ENCODE results near the gene OR14A16. TPM values are rescaled to one million over a fixed set of nuclear protein-coding genes. Genes with fewer than 3 reads are reported as not detected.

Gene OR14A16, protein sequence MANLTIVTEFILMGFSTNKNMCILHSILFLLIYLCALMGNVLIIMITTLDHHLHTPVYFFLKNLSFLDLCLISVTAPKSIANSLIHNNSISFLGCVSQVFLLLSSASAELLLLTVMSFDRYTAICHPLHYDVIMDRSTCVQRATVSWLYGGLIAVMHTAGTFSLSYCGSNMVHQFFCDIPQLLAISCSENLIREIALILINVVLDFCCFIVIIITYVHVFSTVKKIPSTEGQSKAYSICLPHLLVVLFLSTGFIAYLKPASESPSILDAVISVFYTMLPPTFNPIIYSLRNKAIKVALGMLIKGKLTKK
- not detected for total RNA-seq

DNA sequence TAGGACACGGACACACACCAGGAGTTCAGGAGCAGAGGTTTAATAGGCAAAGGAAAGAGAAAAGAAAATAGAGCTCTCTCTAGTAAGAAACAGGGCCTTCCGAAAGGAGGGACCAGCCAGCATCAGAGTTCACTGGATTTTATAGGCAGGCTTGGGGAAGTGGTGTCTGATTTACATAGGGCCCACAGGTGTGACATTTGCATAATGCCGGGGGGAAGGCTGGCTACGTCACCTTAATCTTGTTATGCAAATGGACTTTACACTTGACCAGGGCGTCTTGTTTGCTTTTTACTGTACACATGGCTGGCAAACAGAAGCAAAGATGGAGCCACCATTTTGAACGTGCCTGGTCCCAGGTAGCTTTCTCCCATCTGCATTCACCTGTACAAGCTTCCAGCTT lies at the start of gene OR14A16:
TSS of gene OR14A16 (minus strand) at position 97 of the 400 bp plus-strand sequence. CDS start 8,390 bp downstream, outside the sequence.
- no peaks in the 10 kb centered on the region for H3K4me1 Mint-ChIP-seq
- H3K4me3 Mint-ChIP-seq, result no peak within 1 kb of the TSS
- H3K27ac Mint-ChIP-seq, result no peak within 1 kb of the TSS
- H3K36me3 Mint-ChIP-seq (ENCODE audit: low read depth), result no peaks in the 10 kb centered on the region
- no peak for ATAC-seq (replicated peaks)
- H3K9me3 Mint-ChIP-seq, result no peaks in the 10 kb centered on the region
- H3K27me3 Mint-ChIP-seq, result no peaks in the 10 kb centered on the region

- no peak overlapping the region for H3K4me3 Mint-ChIP-seq
- H3K36me3 Mint-ChIP-seq (ENCODE audit: low read depth), result no peaks in the 10 kb centered on the region
- H3K9me3 Mint-ChIP-seq, result peaks cover 6% of the 10 kb centered on the region
- H3K27ac Mint-ChIP-seq, result no peak overlapping the region
- ATAC-seq (replicated peaks), result no peak
- peaks cover 13% of the 10 kb centered on the region for H3K27me3 Mint-ChIP-seq
- H3K4me1 Mint-ChIP-seq, result no peaks in the 10 kb centered on the region
These were observed 41.5 kb upstream of the OR14A16 start for GRCh38 chr1:247865416-247865815.

GRCh38 chr1:247864644-247865043 lies 40.7 kb upstream of the OR14A16 start:
- Mint-ChIP-seq H3K4me3 (no peak overlapping the region), H3K9me3 (peaks cover 4% of the 10 kb centered on the region), H3K4me1 (no peaks in the 10 kb centered on the region), H3K27ac (no peak overlapping the region), H3K27me3 (peaks cover 17% of the 10 kb centered on the region), H3K36me3 (ENCODE audit: low read depth) (no peaks in the 10 kb centered on the region)
- ATAC-seq (replicated peaks), result no peak

GRCh38 chr1:247862756-247863155 lies 38.8 kb upstream of the OR14A16 start:
- Mint-ChIP-seq H3K4me1 (no peaks in the 10 kb centered on the region), H3K9me3 (no peaks in the 10 kb centered on the region), H3K36me3 (ENCODE audit: low read depth) (no peaks in the 10 kb centered on the region), H3K27ac (no peak overlapping the region), H3K27me3 (peaks cover 29% of the 10 kb centered on the region), H3K4me3 (no peak overlapping the region)
- no peak for ATAC-seq (replicated peaks)

DNA sequence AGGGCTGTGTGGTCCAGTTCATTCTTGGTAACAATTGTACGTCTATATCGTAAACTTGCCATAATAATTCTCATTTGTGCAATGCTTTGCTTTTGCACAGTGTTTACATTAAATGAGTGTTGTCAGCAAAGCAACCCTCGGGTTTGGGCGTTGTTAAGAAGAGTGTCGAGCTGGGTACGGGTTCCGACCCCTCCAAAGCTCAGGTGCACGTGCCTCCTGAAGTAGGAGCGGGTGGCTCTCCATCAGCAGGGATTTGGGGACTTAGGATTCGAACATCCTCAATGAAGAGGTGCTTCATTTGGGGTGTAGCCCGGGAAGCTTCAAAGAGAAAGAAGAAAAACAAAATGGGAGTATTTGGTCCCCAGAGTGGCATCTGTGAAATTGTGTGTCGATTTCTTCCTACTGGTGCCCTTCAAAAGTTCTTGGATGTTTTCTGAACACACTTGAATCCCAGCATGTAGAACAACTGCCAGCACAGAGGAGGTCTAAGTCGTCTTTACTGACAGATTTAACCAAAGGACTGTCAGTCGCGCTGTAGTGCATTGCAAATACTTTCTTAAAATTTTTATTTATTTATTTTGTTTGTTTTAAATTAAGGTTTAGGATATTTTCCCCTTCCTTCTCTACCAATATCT lies 34.2 kb upstream of the OR14A16 start:
- no peak overlapping the region for H3K27ac Mint-ChIP-seq
- no peaks in the 10 kb centered on the region for H3K9me3 Mint-ChIP-seq
- no peaks in the 10 kb centered on the region for H3K4me1 Mint-ChIP-seq
- H3K4me3 Mint-ChIP-seq, result peak overlapping the region; percentile 64
- no peaks in the 10 kb centered on the region for H3K36me3 Mint-ChIP-seq (ENCODE audit: low read depth)
- H3K27me3 Mint-ChIP-seq, result peaks cover 45% of the 10 kb centered on the region
- ATAC-seq (replicated peaks), result no peak

- no peaks in the 10 kb centered on the region for H3K4me1 Mint-ChIP-seq
- peak within 1 kb of the TSS; percentile 64 for H3K4me3 Mint-ChIP-seq
- ATAC-seq (replicated peaks), result peak; percentile 66
- no peaks in the 10 kb centered on the region for H3K36me3 Mint-ChIP-seq (ENCODE audit: low read depth)
- no peaks in the 10 kb centered on the region for H3K9me3 Mint-ChIP-seq
- H3K27ac Mint-ChIP-seq, result no peak within 1 kb of the TSS
- H3K27me3 Mint-ChIP-seq, result peaks cover 46% of the 10 kb centered on the region
These were observed 33.4 kb upstream of the OR14A16 start, which contains the start of gene TRIM58 for GRCh38 chr1:247857069-247857984. TSS of gene TRIM58 (plus strand) at chr1:247857187. CDS start at chr1:247857247, 60 bp downstream.

- no peaks in the 10 kb centered on the region for H3K9me3 Mint-ChIP-seq
- no peaks in the 10 kb centered on the region for H3K4me1 Mint-ChIP-seq
- H3K27ac Mint-ChIP-seq, result no peak overlapping the region
- H3K36me3 Mint-ChIP-seq (ENCODE audit: low read depth), result no peaks in the 10 kb centered on the region
- ATAC-seq (replicated peaks), result no peak
- peak overlapping the region; percentile 64 for H3K4me3 Mint-ChIP-seq
- H3K27me3 Mint-ChIP-seq, result peaks cover 43% of the 10 kb centered on the region
These were observed 32.0 kb upstream of the OR14A16 start for GRCh38 chr1:247855911-247856310.

GRCh38 chr1:247854899-247855545 lies 31.1 kb upstream of the OR14A16 start:
- ATAC-seq (replicated peaks), result no peak
- Mint-ChIP-seq H3K4me3 (no peak overlapping the region), H3K27ac (no peak overlapping the region), H3K9me3 (no peaks in the 10 kb centered on the region), H3K4me1 (no peaks in the 10 kb centered on the region), H3K36me3 (ENCODE audit: low read depth) (no peaks in the 10 kb centered on the region), H3K27me3 (peaks cover 35% of the 10 kb centered on the region)

DNA sequence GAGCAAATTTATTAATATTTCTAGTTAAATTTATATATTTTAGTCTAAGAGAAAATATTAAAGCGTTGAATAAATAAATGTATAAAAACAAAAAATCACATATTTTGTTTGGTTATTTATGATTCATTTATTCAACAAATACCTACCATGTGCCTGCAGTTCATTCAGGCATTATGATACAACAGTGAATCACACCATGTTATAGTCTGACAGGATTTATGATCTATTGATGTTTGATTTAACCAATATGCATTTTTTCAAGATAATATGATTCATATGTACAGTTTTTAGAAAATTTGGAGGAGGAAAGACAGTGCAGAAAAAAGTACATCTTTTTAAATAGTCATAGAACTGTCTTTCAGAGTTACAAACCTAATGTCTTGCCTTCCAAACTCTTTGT lies 25.7 kb upstream of the OR14A16 start:
- H3K27me3 Mint-ChIP-seq, result peaks cover 8% of the 10 kb centered on the region
- H3K9me3 Mint-ChIP-seq, result no peaks in the 10 kb centered on the region
- no peak for ATAC-seq (replicated peaks)

GRCh38 chr1:247848346-247848745 lies 24.4 kb upstream of the OR14A16 start:
- no peaks in the 10 kb centered on the region for H3K9me3 Mint-ChIP-seq
- H3K4me3 Mint-ChIP-seq, result no peak overlapping the region
- no peak for ATAC-seq (replicated peaks)
- H3K27ac Mint-ChIP-seq, result no peak overlapping the region
- H3K4me1 Mint-ChIP-seq, result no peaks in the 10 kb centered on the region
- H3K27me3 Mint-ChIP-seq, result peaks cover 7% of the 10 kb centered on the region
- no peaks in the 10 kb centered on the region for H3K36me3 Mint-ChIP-seq (ENCODE audit: low read depth)

More for the DNA sequence above, 25.7 kb upstream of the OR14A16 start:
- H3K4me3 Mint-ChIP-seq, result no peak overlapping the region
- H3K4me1 Mint-ChIP-seq, result no peaks in the 10 kb centered on the region
- H3K27ac Mint-ChIP-seq, result no peak overlapping the region
- no peaks in the 10 kb centered on the region for H3K36me3 Mint-ChIP-seq (ENCODE audit: low read depth)

- no peaks in the 10 kb centered on the region for H3K4me1 Mint-ChIP-seq
- no peak overlapping the region for H3K27ac Mint-ChIP-seq
- H3K36me3 Mint-ChIP-seq (ENCODE audit: low read depth), result no peaks in the 10 kb centered on the region
- no peak for ATAC-seq (replicated peaks)
- H3K9me3 Mint-ChIP-seq, result no peaks in the 10 kb centered on the region
- no peak overlapping the region for H3K4me3 Mint-ChIP-seq
- peaks cover 3% of the 10 kb centered on the region for H3K27me3 Mint-ChIP-seq
These were observed 21.7 kb upstream of the OR14A16 start for GRCh38 chr1:247845693-247846017.

- ATAC-seq (replicated peaks), result no peak
- Mint-ChIP-seq H3K4me1 (no peaks in the 10 kb centered on the region), H3K27me3 (peaks cover 3% of the 10 kb centered on the region), H3K27ac (no peak overlapping the region), H3K4me3 (no peak overlapping the region), H3K9me3 (no peaks in the 10 kb centered on the region), H3K36me3 (ENCODE audit: low read depth) (no peaks in the 10 kb centered on the region)
These were observed 21.2 kb upstream of the OR14A16 start for GRCh38 chr1:247845011-247845692.

DNA sequence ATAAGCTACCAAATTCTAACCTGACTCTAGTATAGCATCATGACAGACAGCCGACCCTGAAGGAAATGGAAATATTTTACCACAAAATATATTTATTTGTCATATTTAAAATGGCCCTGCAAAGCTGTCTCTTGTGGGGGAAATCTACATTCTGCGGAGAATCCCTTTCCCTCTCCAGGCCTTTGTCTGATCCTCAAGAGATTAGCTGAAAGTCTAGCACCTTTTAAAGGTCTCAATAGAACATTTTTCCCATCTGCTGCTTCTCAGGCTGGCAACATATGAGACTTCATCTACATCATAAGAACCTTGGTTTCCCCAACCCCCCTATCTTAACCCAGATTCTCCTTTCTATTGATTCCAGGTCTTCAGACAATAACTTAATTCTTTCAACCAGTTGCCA lies 19.5 kb upstream of the OR14A16 start:
- no peaks in the 10 kb centered on the region for H3K9me3 Mint-ChIP-seq
- ATAC-seq (replicated peaks), result no peak
- no peaks in the 10 kb centered on the region for H3K4me1 Mint-ChIP-seq
- H3K36me3 Mint-ChIP-seq (ENCODE audit: low read depth), result no peaks in the 10 kb centered on the region
- peaks cover 2% of the 10 kb centered on the region for H3K27me3 Mint-ChIP-seq
- H3K4me3 Mint-ChIP-seq, result no peak overlapping the region
- H3K27ac Mint-ChIP-seq, result no peak overlapping the region

- no peak for ATAC-seq (replicated peaks)
- Mint-ChIP-seq H3K4me1 (no peaks in the 10 kb centered on the region), H3K36me3 (ENCODE audit: low read depth) (no peaks in the 10 kb centered on the region), H3K27ac (no peak within 1 kb of the TSS), H3K4me3 (no peak within 1 kb of the TSS), H3K9me3 (no peaks in the 10 kb centered on the region), H3K27me3 (peaks cover 3% of the 10 kb centered on the region)
These were observed 17.9 kb upstream of the OR14A16 start, which contains the start of gene OR11L1 for GRCh38 chr1:247841796-247842195. TSS of gene OR11L1 (minus strand) at chr1:247841896. CDS start at chr1:247841896, 0 bp downstream.

Data from activated T-helper 17 cell treated with anti-CD3 and anti-CD28 coated beads, Interleukin-2, amount 50 U/mL, for 72 hours (primary cell).